H1 (cell line): ENCODE measurements around the gene SPTBN1. TPM values are rescaled to one million over a fixed set of nuclear protein-coding genes. Genes with fewer than 3 reads are reported as not detected.

Experiments
- CTCF ChIA-PET: fragments of 300-600 bp; sonication (Branson Sonifier 250); formaldehyde crosslinking; loops from one replicate; lab custom pipeline; 2021; ENCODE audit not compliant: partially characterized antibody; lab: Charles Lee
- POLR2A ChIA-PET: fragments of 300-600 bp; sonication (Branson Sonifier 250); formaldehyde crosslinking; loops from one replicate; lab custom pipeline; 2021; ENCODE audit warnings: inconsistent platforms; ENCODE audit not compliant: partially characterized antibody; lab: Charles Lee
- DNase-seq, 2 experiments: peaks; one replicate each; pipeline versions ENCODE4 v3.0.0 to v3.0.0-alpha.2; 2010 to 2022; ENCODE audit warnings: low spot score in 2 of 2, low read depth in 1 of 2, mixed read lengths in 1 of 2
- FAIRE-seq: peaks from 2 replicates; lab custom pipeline; 2011; peaks lifted over from hg19 to GRCh38; lab: Jason Lieb, UNC
- H2AFZ ChIP-seq: 2 replicates; pipeline ENCODE4 v1.8.1; 2012; ENCODE audit warnings: low read length, inconsistent platforms
- H2AK5ac ChIP-seq: 2 replicates; pipeline ENCODE4 v1.6.1; 2013; ENCODE audit warnings: low read depth, low read length
- H2BK120ac ChIP-seq: replicated peaks from 2 replicates; pipeline ENCODE3; 2013; ENCODE audit warnings: low read depth, low read length, inconsistent platforms
- H2BK12ac ChIP-seq: 2 replicates; pipeline ENCODE4 v1.6.1; 2013; ENCODE audit warnings: low read depth, low read length
- H2BK15ac ChIP-seq: 2 replicates; pipeline ENCODE4 v1.6.1; 2013; ENCODE audit warnings: low read length
- H2BK20ac ChIP-seq: 2 replicates; pipeline ENCODE4 v1.6.1; 2013; ENCODE audit warnings: low read length
- H2BK5ac ChIP-seq: 2 replicates; pipeline ENCODE4 v1.6.1; 2013; ENCODE audit warnings: low read depth, low read length
- H3K14ac ChIP-seq: 2 replicates; pipeline ENCODE4 v1.6.1; 2013; ENCODE audit warnings: inconsistent platforms; ENCODE audit not compliant: insufficient read length
- H3K18ac ChIP-seq: 2 replicates; pipeline ENCODE4 v1.6.1; 2013; ENCODE audit warnings: low read length; ENCODE audit errors: extremely low read depth
- H3K23ac ChIP-seq: 2 replicates; pipeline ENCODE4 v1.6.1; 2013; ENCODE audit warnings: inconsistent platforms; ENCODE audit not compliant: insufficient read length
- H3K23me2 ChIP-seq: 2 replicates; pipeline ENCODE4 v1.6.1; 2013; ENCODE audit warnings: low read depth, low read length
- H3K27ac ChIP-seq: 2 replicates; pipeline ENCODE4 v1.6.1; 2011; ENCODE audit warnings: low read depth, low read length, inconsistent platforms
- H3K27me3 ChIP-seq, 4 experiments: replicated peaks in 1 of 4; 1 replicate in 1 of 4; 2 replicates in 3 of 4; pipeline versions ENCODE4 v1.6.1 to v1.8.1; 2011 to 2013; ENCODE audit warnings: low read length in 3 of 4, mild to moderate bottlenecking in 3 of 4, inconsistent platforms in 2 of 4, mixed read lengths in 2 of 4, moderate library complexity in 1 of 4; ENCODE audit not compliant: control insufficient read depth in 3 of 4, insufficient read depth in 3 of 4; ENCODE audit errors: extremely low read depth in 1 of 4
- H3K36me3 ChIP-seq, 4 experiments: 2 replicates each; pipeline versions ENCODE4 v1.6.1 to v1.8.1; 2011 to 2013; ENCODE audit warnings: mild to moderate bottlenecking in 4 of 4, low read length in 3 of 4, moderate library complexity in 2 of 4, control low read depth in 1 of 4, inconsistent platforms in 1 of 4; ENCODE audit not compliant: insufficient read depth in 4 of 4, control insufficient read depth in 2 of 4
- H3K4ac ChIP-seq: replicated peaks from 2 replicates; pipeline ENCODE3; 2013; ENCODE audit warnings: low read length, low read depth, mixed read lengths, inconsistent platforms; ENCODE audit not compliant: insufficient read length
- H3K4me1 ChIP-seq, 4 experiments: replicated peaks in 1 of 4; 1 replicate in 1 of 4; 2 replicates in 3 of 4; pipeline versions ENCODE4 v1.6.1 to v1.8.1; 2011 to 2013; ENCODE audit warnings: low read length in 3 of 4, inconsistent platforms in 2 of 4, mixed read lengths in 1 of 4; ENCODE audit not compliant: insufficient read depth in 4 of 4, control insufficient read depth in 3 of 4
- H3K4me2 ChIP-seq, 2 experiments: 2 replicates each; pipeline versions ENCODE4 v1.6.1 to v1.8.1; 2011 to 2013; ENCODE audit warnings: low read depth in 2 of 2, low read length in 2 of 2, control low read depth in 1 of 2, inconsistent platforms in 1 of 2, mild to moderate bottlenecking in 1 of 2; ENCODE audit not compliant: insufficient read depth in 1 of 2
- H3K4me3 ChIP-seq, 4 experiments: fragments of 200-600, 300-600 bp in 1 of 4; sonication (generic), shearing (Covaris generic), sonication (Bioruptor Twin) in 1 of 4; 2 replicates each; pipeline versions ENCODE4 v1.5.1 to v1.8.1; 2011 to 2016; ENCODE audit warnings: low read length in 4 of 4, low read depth in 3 of 4, control low read depth in 2 of 4, inconsistent platforms in 2 of 4, mild to moderate bottlenecking in 2 of 4, mixed read lengths in 1 of 4, moderate library complexity in 1 of 4; ENCODE audit not compliant: insufficient read depth in 2 of 4; ENCODE audit errors: extremely low read depth in 1 of 4
- H3K56ac ChIP-seq: replicated peaks from 2 replicates; pipeline ENCODE3; 2013; ENCODE audit warnings: low read depth, mild to moderate bottlenecking, mixed read lengths, low read length, inconsistent platforms; ENCODE audit not compliant: insufficient read length
- H3K79me1 ChIP-seq: 2 replicates; pipeline ENCODE4 v1.6.1; 2013; ENCODE audit warnings: low read depth, low read length, control low read depth
- H3K79me2 ChIP-seq, 2 experiments: 2 replicates each; pipeline versions ENCODE4 v1.6.1 to v1.8.1; 2012 to 2013; ENCODE audit warnings: low read length in 2 of 2, mild to moderate bottlenecking in 2 of 2, inconsistent platforms in 1 of 2; ENCODE audit not compliant: insufficient read depth in 2 of 2, control insufficient read depth in 1 of 2
- H3K9ac ChIP-seq, 4 experiments: replicated peaks in 1 of 4; 1 replicate in 1 of 4; 2 replicates in 3 of 4; pipeline versions ENCODE4 v1.6.1 to v1.8.1; 2011 to 2013; ENCODE audit warnings: low read depth in 3 of 4, low read length in 3 of 4, control low read depth in 2 of 4, mild to moderate bottlenecking in 2 of 4, moderate library complexity in 2 of 4, inconsistent platforms in 1 of 4; ENCODE audit errors: extremely low read depth in 1 of 4
- H3K9me3 ChIP-seq, 2 experiments: 2 replicates each; pipeline versions ENCODE4 v1.6.1 to v1.8.1; 2012 to 2013; ENCODE audit warnings: mild to moderate bottlenecking in 2 of 2, moderate library complexity in 2 of 2, control low read depth in 1 of 2, inconsistent platforms in 1 of 2, low read depth in 1 of 2, low read length in 1 of 2, mixed read lengths in 1 of 2; ENCODE audit not compliant: insufficient read depth in 2 of 2
- H4K20me1 ChIP-seq, 2 experiments: replicated peaks in 1 of 2; 2 replicates each; pipeline versions ENCODE3 to v1.8.1; 2011 to 2013; ENCODE audit warnings: inconsistent platforms in 2 of 2, low read length in 2 of 2, mild to moderate bottlenecking in 1 of 2; ENCODE audit not compliant: insufficient read depth in 2 of 2, control insufficient read depth in 1 of 2
- H4K5ac ChIP-seq: 2 replicates; pipeline ENCODE4 v1.6.1; 2013; ENCODE audit warnings: low read length, low read depth, mixed read lengths, inconsistent platforms; ENCODE audit not compliant: insufficient read length
- H4K8ac ChIP-seq: 2 replicates; pipeline ENCODE4 v1.8.0; 2013; ENCODE audit warnings: mild to moderate bottlenecking, moderate library complexity, low read length, inconsistent platforms; ENCODE audit not compliant: insufficient read depth; ENCODE audit errors: extremely low read depth
- H4K91ac ChIP-seq: replicated peaks from 2 replicates; pipeline ENCODE3; 2013; ENCODE audit warnings: low read length, mixed read lengths, inconsistent platforms; ENCODE audit not compliant: insufficient read length
- CEBPB ChIP-seq: IDR thresholded peaks from 2 replicates; pipeline ENCODE4 v1.6.1; 2012; ENCODE audit warnings: low read depth, low read length
- CHD1 ChIP-seq: IDR thresholded peaks from 2 replicates; pipeline ENCODE4 v1.6.1; 2012; ENCODE audit warnings: low read depth, low read length, improper control_type of control experiment
- CTCF ChIP-seq, 3 experiments: IDR thresholded peaks; 1 replicate in 2 of 3; 2 replicates in 1 of 3; pipeline versions ENCODE4 v1.5.1 to v1.6.1; 2011; ENCODE audit warnings: low read length in 3 of 3, mild to moderate bottlenecking in 3 of 3, inconsistent platforms in 2 of 3, low read depth in 1 of 3, moderate library complexity in 1 of 3; ENCODE audit not compliant: insufficient read depth in 1 of 3; ENCODE audit errors: control extremely low read depth in 1 of 3
- KDM4A ChIP-seq: IDR thresholded peaks from one replicate; pipeline ENCODE4 v1.7.1; 2012; ENCODE audit warnings: low read depth, mild to moderate bottlenecking, moderate library complexity, low read length, inconsistent platforms; ENCODE audit not compliant: severe bottlenecking
- KDM5A ChIP-seq: fragments of 200-600 bp; IDR thresholded peaks from 2 replicates; pipeline ENCODE4 v1.7.1; 2012; ENCODE audit warnings: mild to moderate bottlenecking, low read length, inconsistent platforms, mixed read lengths
- MAFK ChIP-seq: IDR thresholded peaks from 2 replicates; pipeline ENCODE4 v1.6.1; 2012; ENCODE audit warnings: low read depth, mild to moderate bottlenecking, improper control_type of control experiment, low read length
- NANOG ChIP-seq: IDR thresholded peaks from 2 replicates; pipeline ENCODE4 v1.6.1; 2011; ENCODE audit warnings: low read length, low read depth, mild to moderate bottlenecking, inconsistent platforms; ENCODE audit not compliant: insufficient read depth, poor library complexity, severe bottlenecking
- RFX5 ChIP-seq: IDR thresholded peaks from 2 replicates; pipeline ENCODE4 v1.6.1; 2011; ENCODE audit warnings: low read depth, low read length, improper control_type of control experiment, borderline replicate concordance
- SAP30 ChIP-seq: fragments of 300-600 bp; sonication (generic); IDR thresholded peaks from 2 replicates; pipeline ENCODE4 v1.7.1; 2012; ENCODE audit warnings: low read length, moderate library complexity, mild to moderate bottlenecking, inconsistent platforms; ENCODE audit not compliant: insufficient read depth, insufficient replicate concordance
- SIX5 ChIP-seq: IDR thresholded peaks from 2 replicates; pipeline ENCODE4 v1.6.1; 2011; ENCODE audit warnings: mild to moderate bottlenecking, low read depth, low read length
- ZNF274 ChIP-seq: IDR thresholded peaks from 2 replicates; pipeline ENCODE4 v1.7.0; 2012; ENCODE audit warnings: low read length, borderline replicate concordance; ENCODE audit errors: extremely low read depth
- WGBS, 2 experiments: shearing (Covaris generic) in 1 of 2; methylation state at CpG; one replicate each; pipeline versions ENCODE4 v1.1.6 to v1.1.7; 2013 to 2015; ENCODE audit warnings: low lambda C conversion rate in 2 of 2, mixed read lengths in 2 of 2, inconsistent platforms in 1 of 2, low coverage in 1 of 2, missing lambda C conversion rate in 1 of 2; ENCODE audit not compliant: insufficient replicate concordance in 2 of 2, insufficient coverage in 1 of 2, insufficient read length in 1 of 2; ENCODE audit errors: extremely low coverage in 1 of 2, missing lambda C conversion rate in 1 of 2; 5-methylcytosine and 5-hydroxymethylcytosine counted together
- polyA plus RNA-seq, 7 experiments: library from polyadenylated mRNA; depleted of rRNA in 3 of 7; stranded (reverse) in 5 of 7; unstranded in 2 of 7; fragments of >200 nt in 5 of 7; fragments of 200-250 nt in 2 of 7; gene quantifications; 1 replicate in 5 of 7; 2 replicates in 1 of 7; 4 replicates in 1 of 7; pipeline versions ENCODE4 v1.2.1 to v1.2.3, GENCODE V29; 2011 to 2013; ENCODE audit warnings: missing spikeins in 2 of 7, mixed read lengths in 2 of 7
- total RNA-seq: library from RNA; stranded (reverse); fragmentation: NEBNext Ultra II Directional; extraction: Animal tissue kit (Norgen Biotek cat#: 25700); gene quantifications from 2 replicates; pipeline ENCODE4 v1.2.1, GENCODE V29; 2021

The SPTBN1 gene
- total and polyA plus RNA-seq, 2 of the 8 experiments (the other 6 are each of a cell fraction or from before 2014, with no cell fraction given) = 31.8 to 180 TPM

- Histone ChIP-seq H3K23me2 (no peaks in the 10 kb centered on the region), H3K36me3 (peaks cover 11 to 52% (median 27%) of the 10 kb centered on the region in 4 experiments; a peak in 7 of 8 replicates), H3K9ac (no peak overlapping the region), H4K91ac (no peak overlapping the region), H3K79me1 (peaks cover 9% of the 10 kb centered on the region; the same call in 1 of the 2 replicates), H3K4me2 (no peak overlapping the region), H4K20me1 (peaks cover 4 to 10% of the 10 kb centered on the region in 2 experiments), H3K27ac (no peak overlapping the region), H3K27me3 (no peaks in the 10 kb centered on the region), H3K23ac (no peak overlapping the region), H3K9me3 (no peaks in the 10 kb centered on the region), H2BK15ac (no peak overlapping the region), H2BK120ac (no peak overlapping the region), H2BK20ac (no peak overlapping the region), H2AK5ac (no peak overlapping the region), H4K5ac (no peak overlapping the region), H3K4me1 (peaks cover 0 to 6% (median 1%) of the 10 kb centered on the region in 4 experiments; a peak in 3 of 7 replicates), H2AFZ (no peak overlapping the region), H3K4me3 (no peak overlapping the region), H2BK5ac (no peak overlapping the region), H3K79me2 (peaks cover 3 to 50% of the 10 kb centered on the region in 2 experiments; a peak in 3 of 4 replicates), H3K56ac (no peak overlapping the region), H4K8ac (no peak overlapping the region), H2BK12ac (no peak overlapping the region), H3K4ac (no peak overlapping the region), H3K18ac (no peak overlapping the region), H3K14ac (no peak overlapping the region)
- DNase-seq (no peak), FAIRE-seq (no peak)
- 91% methylated on average over 6 of the region's 6 CpGs; no CpG with 5 or more reads in 1 of the 2 experiments for WGBS, 2 experiments
- CTCF ChIA-PET = interaction anchor here (0.6 to 1.4 kb wide), 4 partner anchors 9 to 90 kb away, joined by 3 to 5 read pairs (median 4); no protein-coding TSS in a partner anchor
- POLR2A ChIA-PET = interaction anchor here (0.8 kb wide), 1 partner anchor 54 kb away, joined by 3 read pairs; no protein-coding TSS in a partner anchor
- TF ChIP-seq MAFK (no peak), KDM4A (no peak), SAP30 (no peak), RFX5 (no peak), NANOG (no peak), CEBPB (no peak), CHD1 (no peak), KDM5A (no peak), ZNF274 (no peak), SIX5 (no peak), CTCF (IDR thresholded peaks at IDR 0.05; ENCODE audit: control extremely low read depth in 1 of 3, insufficient read depth in 1 of 3, low read depth in 1 of 3, low read length in 3 of 3) (no peak)
Measured at GRCh38 chr2:54613794-54614257, 157.7 kb downstream of the SPTBN1 start.
